Natural killer cell treated with Interleukin-12 subunit alpha and Interleukin-12 subunit beta and Interleukin-15 and Interleukin-18, amount 100 ng/mL, for 72 hours (primary cell): Measurements from ENCODE around the gene SMARCB1. TPM values are rescaled to one million over a fixed set of nuclear protein-coding genes. Genes with fewer than 3 reads are reported as not detected.
"Not testable (repeated sequence)": the region's sequence is repeated elsewhere in the genome, so short reads cannot be mapped to it uniquely, and the experiment has no call there.

ENCODE experiments used
- ATAC-seq, 2 donors: fragments of 150-1000 bp; cut with Tn5 transposase in 1 of 2; sonication (Bioruptor Pico), chemical (Tn5 transposase) in 1 of 2; 2 replicates each; pipeline ENCODE4 v1.10.0; 2021
- DNase-seq: peaks from one replicate; pipeline ENCODE4 v3.0.0; 2022; ENCODE audit warnings: low spot score
- H3K27ac Mint-ChIP-seq, 2 donors: 1 replicate in 1 of 2; 2 replicates in 1 of 2; pipeline ENCODE4 v1.8.0; 2022; ENCODE audit warnings: mixed read lengths in 2 of 2, mild to moderate bottlenecking in 1 of 2, moderate library complexity in 1 of 2
- H3K27me3 Mint-ChIP-seq, 2 donors: 1 replicate in 1 of 2; 2 replicates in 1 of 2; pipeline ENCODE4 v1.8.0; 2022; ENCODE audit warnings: mixed read lengths in 2 of 2
- H3K36me3 Mint-ChIP-seq: one replicate; pipeline ENCODE4 v1.8.0; 2022; ENCODE audit warnings: mixed read lengths
- H3K4me1 Mint-ChIP-seq, 2 donors: 1 replicate in 1 of 2; 2 replicates in 1 of 2; pipeline ENCODE4 v1.8.0; 2022; ENCODE audit warnings: low read depth in 2 of 2, mixed read lengths in 2 of 2, mild to moderate bottlenecking in 1 of 2
- H3K4me3 Mint-ChIP-seq: one replicate; pipeline ENCODE4 v1.8.0; 2022; ENCODE audit warnings: mixed read lengths
- H3K9me3 Mint-ChIP-seq: 2 replicates; pipeline ENCODE4 v1.8.0; 2022; ENCODE audit warnings: mixed read lengths
- total RNA-seq, 2 donors: library from RNA; stranded (reverse); gene quantifications; one replicate each; pipeline ENCODE4 v1.2.3, GENCODE V29; 2022

SMARCB1 gene
- total RNA-seq, 2 donors from 2014 or later: 70.5 to 105 TPM

GRCh38 chr22:23849009-23850006 is 62.5 kb downstream of the SMARCB1 start:
- Mint-ChIP-seq H3K36me3 (no peaks in the 10 kb centered on the region), H3K4me1 (peaks cover 0 to 11% of the 10 kb centered on the region in 2 donors), H3K4me3 (peak overlapping the region; percentile 10), H3K27me3 (peaks cover 0 to 4% of the 10 kb centered on the region in 2 donors), H3K27ac (no peak overlapping the region), H3K9me3 (no peaks in the 10 kb centered on the region)
- DNase-seq (peak; percentile 87), ATAC-seq (peak; percentile 85 to 90)

- Mint-ChIP-seq H3K36me3 (no peaks in the 10 kb centered on the region), H3K4me1 (peaks cover 0 to 4% of the 10 kb centered on the region in 2 donors), H3K9me3 (no peaks in the 10 kb centered on the region), H3K27ac (no peak overlapping the region), H3K27me3 (peaks cover 0 to 4% of the 10 kb centered on the region in 2 donors), H3K4me3 (no peak overlapping the region)
- ATAC-seq (no peak), DNase-seq (no peak)
Measured at GRCh38 chr22:23850136-23850611, 63.4 kb downstream of the SMARCB1 start.

- ATAC-seq: peak; percentile 66 to 68
- Mint-ChIP-seq H3K4me3 (peak overlapping the region; percentile 92), H3K4me1 (peaks cover 21 to 22% of the 10 kb centered on the region in 2 donors), H3K36me3 (no peaks in the 10 kb centered on the region), H3K27me3 (no peaks in the 10 kb centered on the region), H3K27ac (peak overlapping the region; percentile 83 to 91), H3K9me3 (no peaks in the 10 kb centered on the region)
- DNase-seq: peak; percentile 60
Measured at GRCh38 chr22:23856721-23857605, 70.2 kb downstream of the SMARCB1 start.

GRCh38 chr22:23857606-23858483 is 71.1 kb downstream of the SMARCB1 start, which contains the start of gene SLC2A11:
TSS of gene SLC2A11 (plus strand) at chr22:23857875. CDS start at chr22:23858000, 125 bp downstream.
- H3K27me3 Mint-ChIP-seq: no peaks in the 10 kb centered on the region
- peak; percentile 98 for DNase-seq
- no peaks in the 10 kb centered on the region for H3K9me3 Mint-ChIP-seq
- peak within 1 kb of the TSS; percentile 92 for H3K4me3 Mint-ChIP-seq
- H3K4me1 Mint-ChIP-seq: peaks cover 21 to 22% of the 10 kb centered on the region in 2 donors
- H3K36me3 Mint-ChIP-seq: no peaks in the 10 kb centered on the region
- H3K27ac Mint-ChIP-seq: peak within 1 kb of the TSS; percentile 83 to 91
- peak; percentile 98 for ATAC-seq

- Mint-ChIP-seq H3K4me1 (peaks cover 21 to 22% of the 10 kb centered on the region in 2 donors), H3K9me3 (no peaks in the 10 kb centered on the region), H3K27ac (peak overlapping the region; percentile 83 to 91), H3K27me3 (no peaks in the 10 kb centered on the region), H3K36me3 (no peaks in the 10 kb centered on the region), H3K4me3 (peak overlapping the region; percentile 92)
- DNase-seq (peak; percentile 51), ATAC-seq (no peak)
Measured at GRCh38 chr22:23858484-23858815, 71.7 kb downstream of the SMARCB1 start.

GRCh38 chr22:23859201-23859600 is 72.4 kb downstream of the SMARCB1 start:
- no peaks in the 10 kb centered on the region for H3K9me3 Mint-ChIP-seq
- peak overlapping the region; percentile 92 for H3K4me3 Mint-ChIP-seq
- DNase-seq: peak; percentile 26
- H3K27ac Mint-ChIP-seq: peak overlapping the region; percentile 83 to 91
- ATAC-seq: no peak
- H3K36me3 Mint-ChIP-seq: no peaks in the 10 kb centered on the region
- peaks cover 21 to 24% of the 10 kb centered on the region in 2 donors for H3K4me1 Mint-ChIP-seq
- H3K27me3 Mint-ChIP-seq: no peaks in the 10 kb centered on the region

GRCh38 chr22:23860187-23860586 is 73.4 kb downstream of the SMARCB1 start:
- H3K27me3 Mint-ChIP-seq, H3K4me3 Mint-ChIP-seq, H3K27ac Mint-ChIP-seq, ATAC-seq, H3K9me3 Mint-ChIP-seq, H3K36me3 Mint-ChIP-seq: not testable (repeated sequence)
- peaks cover 21 to 24% of the 10 kb centered on the region in 2 donors for H3K4me1 Mint-ChIP-seq
- peak; percentile 26 for DNase-seq

GRCh38 chr22:23862103-23862502 is 75.3 kb downstream of the SMARCB1 start:
- H3K4me3 Mint-ChIP-seq: no peak overlapping the region
- ATAC-seq: no peak
- no peaks in the 10 kb centered on the region for H3K9me3 Mint-ChIP-seq
- peaks cover 13 to 18% of the 10 kb centered on the region in 2 donors for H3K4me1 Mint-ChIP-seq
- H3K27me3 Mint-ChIP-seq: no peaks in the 10 kb centered on the region
- no peak for DNase-seq
- H3K27ac Mint-ChIP-seq: no peak overlapping the region
- H3K36me3 Mint-ChIP-seq: no peaks in the 10 kb centered on the region

GRCh38 chr22:23864499-23865154 is 77.9 kb downstream of the SMARCB1 start:
- not testable (repeated sequence) for H3K27me3 Mint-ChIP-seq, DNase-seq, H3K27ac Mint-ChIP-seq, H3K9me3 Mint-ChIP-seq, H3K4me3 Mint-ChIP-seq, H3K4me1 Mint-ChIP-seq, H3K36me3 Mint-ChIP-seq, ATAC-seq

- no peak overlapping the region for H3K4me3 Mint-ChIP-seq
- ATAC-seq: no peak
- H3K27me3 Mint-ChIP-seq: no peaks in the 10 kb centered on the region
- DNase-seq: no peak
- peaks cover 4% of the 10 kb centered on the region for H3K36me3 Mint-ChIP-seq
- no peak overlapping the region for H3K27ac Mint-ChIP-seq
- H3K4me1 Mint-ChIP-seq: peaks cover 0 to 2% of the 10 kb centered on the region in 2 donors
- H3K9me3 Mint-ChIP-seq: no peaks in the 10 kb centered on the region
Measured at GRCh38 chr22:23868580-23868979, 81.8 kb downstream of the SMARCB1 start.

- H3K4me3 Mint-ChIP-seq: no peak overlapping the region
- no peaks in the 10 kb centered on the region for H3K36me3 Mint-ChIP-seq
- DNase-seq (no peak), ATAC-seq (no peak)
- no peaks in the 10 kb centered on the region for H3K27me3 Mint-ChIP-seq
- no peak overlapping the region for H3K27ac Mint-ChIP-seq
- H3K4me1 Mint-ChIP-seq: no peaks in the 10 kb centered on the region
- no peaks in the 10 kb centered on the region for H3K9me3 Mint-ChIP-seq
Measured at GRCh38 chr22:23874871-23875270, 88.1 kb downstream of the SMARCB1 start.

- Mint-ChIP-seq H3K36me3 (no peaks in the 10 kb centered on the region), H3K4me1 (no peaks in the 10 kb centered on the region), H3K27ac (no peak overlapping the region)
Measured at GRCh38 chr22:23875801-23876200, 89.0 kb downstream of the SMARCB1 start.

More at GRCh38 chr22:23875801-23876200, 89.0 kb downstream of the SMARCB1 start:
- H3K4me3 Mint-ChIP-seq: no peak overlapping the region
- no peaks in the 10 kb centered on the region for H3K27me3 Mint-ChIP-seq
- no peaks in the 10 kb centered on the region for H3K9me3 Mint-ChIP-seq
- DNase-seq: no peak
- no peak for ATAC-seq
